H9 (cell line): Measurements from ENCODE around the gene OR52M1. TPM values are rescaled to one million over a fixed set of nuclear protein-coding genes. Genes with fewer than 3 reads are reported as not detected.

Source experiments
- DNase-seq: peaks from one replicate; pipeline ENCODE4 v3.0.0-alpha.2; 2017
- H2AFZ ChIP-seq: one replicate; pipeline ENCODE4 v1.6.1; 2013; ENCODE audit warnings: mild to moderate bottlenecking, low read length, control low read depth, moderate library complexity
- H2AK5ac ChIP-seq: 2 replicates; pipeline ENCODE4 v1.6.1; 2013; ENCODE audit warnings: low read length, control low read depth, mixed read lengths; ENCODE audit not compliant: insufficient read length
- H2BK120ac ChIP-seq: one replicate; pipeline ENCODE4 v1.6.1; 2013; ENCODE audit warnings: low read depth, mild to moderate bottlenecking, low read length, control low read depth, inconsistent platforms; ENCODE audit not compliant: poor library complexity, severe bottlenecking
- H2BK12ac ChIP-seq: 2 replicates; pipeline ENCODE4 v1.6.1; 2013; ENCODE audit warnings: low read length, control low read depth, mixed read lengths, low read depth; ENCODE audit not compliant: insufficient read length
- H2BK15ac ChIP-seq: 2 replicates; pipeline ENCODE4 v1.6.1; 2013; ENCODE audit warnings: low read depth, low read length, control low read depth
- H2BK20ac ChIP-seq: one replicate; pipeline ENCODE4 v1.6.1; 2013; ENCODE audit warnings: low read depth, mild to moderate bottlenecking, low read length, control low read depth, inconsistent platforms; ENCODE audit not compliant: poor library complexity, severe bottlenecking
- H2BK5ac ChIP-seq: 2 replicates; pipeline ENCODE4 v1.6.1; 2013; ENCODE audit warnings: low read length, control low read depth, mixed read lengths; ENCODE audit not compliant: insufficient read length
- H3K14ac ChIP-seq: 2 replicates; pipeline ENCODE4 v1.6.1; 2013; ENCODE audit warnings: low read length, control low read depth; ENCODE audit not compliant: insufficient read depth
- H3K18ac ChIP-seq: 2 replicates; pipeline ENCODE4 v1.6.1; 2013; ENCODE audit warnings: low read depth, mild to moderate bottlenecking, mixed read lengths, low read length, control low read depth; ENCODE audit not compliant: insufficient read length
- H3K23ac ChIP-seq: 2 replicates; pipeline ENCODE4 v1.6.1; 2013; ENCODE audit warnings: low read length, control low read depth, mixed read lengths, low read depth; ENCODE audit not compliant: insufficient read length
- H3K23me2 ChIP-seq: 2 replicates; pipeline ENCODE4 v1.6.1; 2013; ENCODE audit warnings: low read depth, mild to moderate bottlenecking, mixed read lengths, low read length, control low read depth; ENCODE audit not compliant: insufficient read length, poor library complexity, severe bottlenecking
- H3K27ac ChIP-seq: 2 replicates; pipeline ENCODE4 v1.5.1; 2013; ENCODE audit warnings: low read length, control low read depth, mixed read lengths, low read depth; ENCODE audit not compliant: insufficient read length
- H3K27me3 ChIP-seq: 2 replicates; pipeline ENCODE4 v1.6.1; 2013; ENCODE audit warnings: low read length, control low read depth, inconsistent platforms; ENCODE audit not compliant: insufficient read depth
- H3K4ac ChIP-seq: 2 replicates; pipeline ENCODE4 v1.6.1; 2013; ENCODE audit warnings: low read depth, mild to moderate bottlenecking, control low read depth, inconsistent platforms, low read length, moderate library complexity
- H3K4me1 ChIP-seq: 2 replicates; pipeline ENCODE4 v1.6.1; 2013; ENCODE audit warnings: low read length, control low read depth, inconsistent platforms; ENCODE audit not compliant: insufficient read depth
- H3K4me2 ChIP-seq: 2 replicates; pipeline ENCODE4 v1.6.1; 2013; ENCODE audit warnings: low read length, control low read depth, mixed read lengths; ENCODE audit not compliant: insufficient read length, insufficient read depth
- H3K56ac ChIP-seq: 2 replicates; pipeline ENCODE4 v1.6.1; 2013; ENCODE audit warnings: low read depth, mild to moderate bottlenecking, mixed read lengths, low read length, control low read depth; ENCODE audit not compliant: insufficient read length
- H3K79me1 ChIP-seq: 2 replicates; pipeline ENCODE4 v1.6.1; 2013; ENCODE audit warnings: low read depth, mild to moderate bottlenecking, moderate library complexity, low read length, control low read depth, inconsistent platforms; ENCODE audit not compliant: insufficient read depth, poor library complexity, severe bottlenecking
- H3K79me2 ChIP-seq: 2 replicates; pipeline ENCODE4 v1.6.1; 2013; ENCODE audit warnings: low read length, control low read depth, inconsistent platforms; ENCODE audit not compliant: insufficient read depth
- H3K9ac ChIP-seq: 2 replicates; pipeline ENCODE4 v1.6.1; 2013; ENCODE audit warnings: low read length, control low read depth, mixed read lengths; ENCODE audit not compliant: insufficient read length; ENCODE audit errors: extremely low read depth
- H3K9me3 ChIP-seq: one replicate; pipeline ENCODE4 v1.6.1; 2013; ENCODE audit warnings: low read depth, low read length, inconsistent platforms; ENCODE audit not compliant: control insufficient read depth
- H3T11ph ChIP-seq: one replicate; pipeline ENCODE4 v1.6.1; 2013; ENCODE audit warnings: mild to moderate bottlenecking, low read length, control low read depth, inconsistent platforms
- H4K20me1 ChIP-seq: one replicate; pipeline ENCODE4 v1.6.1; 2013; ENCODE audit not compliant: control insufficient read depth, insufficient read length, insufficient read depth
- H4K5ac ChIP-seq: 2 replicates; pipeline ENCODE4 v1.6.1; 2013; ENCODE audit warnings: low read depth, mild to moderate bottlenecking, mixed read lengths, low read length, control low read depth; ENCODE audit not compliant: insufficient read length
- H4K8ac ChIP-seq: replicated peaks from 2 replicates; pipeline ENCODE4 v1.6.1; 2013; ENCODE audit warnings: low read length, control low read depth, mixed read lengths, low read depth; ENCODE audit not compliant: insufficient read length
- H4K91ac ChIP-seq: 2 replicates; pipeline ENCODE4 v1.6.1; 2013; ENCODE audit warnings: low read depth, mild to moderate bottlenecking, moderate library complexity, mixed read lengths, low read length, control low read depth; ENCODE audit not compliant: insufficient read length
- H3K27ac Mint-ChIP-seq, 3 experiments: 2 replicates in 2 of 3; 3 replicates in 1 of 3; pipeline ENCODE4 v1.8.0; 2020 to 2021; ENCODE audit warnings: mixed read lengths in 3 of 3, mild to moderate bottlenecking in 1 of 3, moderate library complexity in 1 of 3
- H3K27me3 Mint-ChIP-seq: 2 replicates; pipeline ENCODE4 v1.8.0; 2021; ENCODE audit warnings: low read depth, mild to moderate bottlenecking, moderate library complexity, mixed read lengths
- H3K36me3 Mint-ChIP-seq, 3 experiments: 2 replicates in 2 of 3; 3 replicates in 1 of 3; pipeline ENCODE4 v1.8.0; 2020 to 2021; ENCODE audit warnings: low read depth in 3 of 3, mixed read lengths in 3 of 3; ENCODE audit not compliant: insufficient read depth in 1 of 3
- H3K4me1 Mint-ChIP-seq, 2 experiments: 2 replicates each; pipeline ENCODE4 v1.8.0; 2020; ENCODE audit warnings: mixed read lengths in 2 of 2
- H3K4me3 Mint-ChIP-seq, 2 experiments: 2 replicates in 1 of 2; 3 replicates in 1 of 2; pipeline ENCODE4 v1.8.0; 2020 to 2021; ENCODE audit warnings: mild to moderate bottlenecking in 2 of 2, mixed read lengths in 2 of 2, moderate library complexity in 1 of 2
- H3K9me3 Mint-ChIP-seq, 2 experiments: 2 replicates in 1 of 2; 3 replicates in 1 of 2; pipeline ENCODE4 v1.8.0; 2020; ENCODE audit warnings: mild to moderate bottlenecking in 2 of 2, mixed read lengths in 2 of 2, moderate library complexity in 1 of 2
- CTCF ChIP-seq: fragments of 200-600 bp; sonication (generic); conservative IDR thresholded peaks from 3 replicates; pipeline ENCODE4 v1.8.0; 2021; ENCODE audit warnings: antibody characterized with exemption, mild to moderate bottlenecking
- WGBS: extraction: QIAGEN DNeasy Blood & Tissue Kit; methylation state at CpG from one replicate; pipeline ENCODE4 v1.1.7; 2013; ENCODE audit warnings: missing lambda C conversion rate, low lambda C conversion rate, mixed read lengths; ENCODE audit not compliant: insufficient read length; ENCODE audit errors: extremely low coverage; 5-methylcytosine and 5-hydroxymethylcytosine counted together
- total RNA-seq: library from RNA; stranded (reverse); gene quantifications from 2 replicates; pipeline ENCODE4 v1.2.1, GENCODE V29; 2021

The OR52M1 gene
- total RNA-seq, 1 experiment from 2014 or later, result not detected

- Histone ChIP-seq H4K5ac (no peak overlapping the region), H3K27me3 (no peaks in the 10 kb centered on the region), H2BK12ac (no peak overlapping the region), H3K27ac (no peak overlapping the region), H3K56ac (no peak overlapping the region), H3K18ac (no peak overlapping the region), H2AK5ac (no peak overlapping the region), H4K91ac (no peak overlapping the region), H3K14ac (no peak overlapping the region), H4K8ac (no peak overlapping the region), H3T11ph (no peak overlapping the region), H3K9ac (no peak overlapping the region), H2BK20ac (no peak overlapping the region), H2BK120ac (no peak overlapping the region), H3K79me1 (no peaks in the 10 kb centered on the region), H3K23me2 (no peaks in the 10 kb centered on the region), H3K79me2 (no peaks in the 10 kb centered on the region), H3K4ac (no peak overlapping the region), H3K9me3 (no peaks in the 10 kb centered on the region), H4K20me1 (no peaks in the 10 kb centered on the region), H3K4me2 (no peak overlapping the region), H2BK15ac (no peak overlapping the region), H3K23ac (no peak overlapping the region), H3K4me1 (peaks cover 9% of the 10 kb centered on the region; the same call in 1 of the 2 replicates), H2BK5ac (no peak overlapping the region), H2AFZ (no peak overlapping the region)
- Mint-ChIP-seq H3K4me1 (peaks cover 17 to 26% of the 10 kb centered on the region in 2 experiments), H3K27me3 (peaks cover 1% of the 10 kb centered on the region), H3K9me3 (peaks cover 9 to 12% of the 10 kb centered on the region in 2 experiments), H3K27ac (no peak overlapping the region), H3K36me3 (peaks cover 0 to 11% (median 8%) of the 10 kb centered on the region in 3 experiments; a peak in 3 of 7 replicates), H3K4me3 (no peak overlapping the region)
- no CpG with 5 or more reads among the region's 18 CpGs for WGBS
- no peak for DNase-seq
- TF ChIP-seq CTCF, result no peak
Observed at GRCh38 chr11:4569075-4569474, 24.1 kb downstream of the OR52M1 start.
